ENCODE results near the gene TPX2. TPM values are rescaled to one million over a fixed set of nuclear protein-coding genes. Genes with fewer than 3 reads are reported as not detected.

Gene TPX2
- total and polyA plus RNA-seq, 2 donors from 2014 or later, result 0.47 to 1.4 TPM

DNA sequence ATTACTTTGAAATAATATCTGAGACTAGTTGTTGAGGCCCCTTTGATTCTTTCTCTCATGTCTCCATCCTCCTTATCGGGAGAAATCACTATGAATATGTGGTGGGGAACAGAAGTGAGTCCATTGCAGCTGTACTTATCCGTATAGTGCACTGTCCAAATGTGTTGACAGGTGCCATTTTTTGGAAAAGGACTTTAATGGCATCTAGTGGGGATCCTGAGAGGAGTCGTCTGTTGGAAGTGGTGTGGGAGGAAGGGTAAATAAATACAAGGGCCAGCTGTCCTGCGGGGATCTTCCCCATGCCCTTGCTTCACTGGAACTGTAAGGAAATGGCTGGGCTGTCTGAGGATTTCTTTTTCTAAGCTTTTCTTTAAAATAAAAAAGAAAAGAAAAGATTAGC is 19.4 kb downstream of the TPX2 start:
- intact Hi-C loops (cut with DNase I), result no loop called here
- Histone ChIP-seq H3K27ac (ENCODE audit: low read depth in 2 of 2, low read length in 2 of 2) (no peak overlapping the region), H3K36me3 (ENCODE audit: control insufficient read depth in 2 of 3, insufficient read depth in 3 of 3, low read length in 3 of 3) (no peaks in the 10 kb centered on the region), H3K9ac (ENCODE audit: low read length in 3 of 3) (no peak overlapping the region), H3K4me1 (ENCODE audit: control insufficient read depth in 2 of 3, insufficient read depth in 2 of 3, low read depth in 1 of 3, low read length in 3 of 3) (no peaks in the 10 kb centered on the region), H3K4me3 (ENCODE audit: low read length in 3 of 3) (no peak overlapping the region), H3K9me3 (ENCODE audit: control insufficient read depth in 2 of 3, insufficient read depth in 1 of 3, low read length in 3 of 3) (no peaks in the 10 kb centered on the region), H3K27me3 (ENCODE audit: control insufficient read depth, insufficient read depth, low read length) (no peaks in the 10 kb centered on the region)
- DNase-seq, result peak in 3 of 5 donors; percentile 13 to 57 (median 38)
- FAIRE-seq, result no peak
- TF ChIP-seq, protein P1, sequence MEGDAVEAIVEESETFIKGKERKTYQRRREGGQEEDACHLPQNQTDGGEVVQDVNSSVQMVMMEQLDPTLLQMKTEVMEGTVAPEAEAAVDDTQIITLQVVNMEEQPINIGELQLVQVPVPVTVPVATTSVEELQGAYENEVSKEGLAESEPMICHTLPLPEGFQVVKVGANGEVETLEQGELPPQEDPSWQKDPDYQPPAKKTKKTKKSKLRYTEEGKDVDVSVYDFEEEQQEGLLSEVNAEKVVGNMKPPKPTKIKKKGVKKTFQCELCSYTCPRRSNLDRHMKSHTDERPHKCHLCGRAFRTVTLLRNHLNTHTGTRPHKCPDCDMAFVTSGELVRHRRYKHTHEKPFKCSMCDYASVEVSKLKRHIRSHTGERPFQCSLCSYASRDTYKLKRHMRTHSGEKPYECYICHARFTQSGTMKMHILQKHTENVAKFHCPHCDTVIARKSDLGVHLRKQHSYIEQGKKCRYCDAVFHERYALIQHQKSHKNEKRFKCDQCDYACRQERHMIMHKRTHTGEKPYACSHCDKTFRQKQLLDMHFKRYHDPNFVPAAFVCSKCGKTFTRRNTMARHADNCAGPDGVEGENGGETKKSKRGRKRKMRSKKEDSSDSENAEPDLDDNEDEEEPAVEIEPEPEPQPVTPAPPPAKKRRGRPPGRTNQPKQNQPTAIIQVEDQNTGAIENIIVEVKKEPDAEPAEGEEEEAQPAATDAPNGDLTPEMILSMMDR (IDR thresholded peaks at IDR 0.05; ENCODE audit: borderline replicate concordance, extremely low read depth, insufficient read depth), result no peak

DNA sequence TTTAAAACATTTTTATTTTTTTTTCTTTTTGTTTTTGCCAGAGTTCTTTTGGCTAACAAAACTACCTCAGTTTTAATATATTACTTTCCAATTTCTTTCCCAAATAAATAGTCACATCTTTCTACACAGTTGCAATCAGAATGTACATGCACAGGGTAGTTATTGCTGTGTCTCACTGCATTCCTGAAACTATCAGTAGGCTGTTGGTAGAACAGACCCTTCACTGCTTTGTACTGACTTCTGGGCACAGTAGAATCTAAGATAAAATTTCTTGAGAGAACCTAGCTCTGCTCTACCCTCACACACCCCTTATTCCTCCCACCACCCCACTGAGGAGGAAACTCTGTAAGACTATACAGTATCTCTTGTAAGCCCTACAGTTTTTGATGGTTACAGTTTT is 19.9 kb downstream of the TPX2 start:
- Histone ChIP-seq H3K27ac (ENCODE audit: low read depth in 2 of 2, low read length in 2 of 2) (no peak overlapping the region), H3K27me3 (ENCODE audit: control insufficient read depth, insufficient read depth, low read length) (no peaks in the 10 kb centered on the region), H3K4me1 (ENCODE audit: control insufficient read depth in 2 of 3, insufficient read depth in 2 of 3, low read depth in 1 of 3, low read length in 3 of 3) (no peaks in the 10 kb centered on the region), H3K9ac (ENCODE audit: low read length in 3 of 3) (no peak overlapping the region), H3K9me3 (ENCODE audit: control insufficient read depth in 2 of 3, insufficient read depth in 1 of 3, low read length in 3 of 3) (no peaks in the 10 kb centered on the region), H3K4me3 (ENCODE audit: low read length in 3 of 3) (no peak overlapping the region), H3K36me3 (ENCODE audit: control insufficient read depth in 2 of 3, insufficient read depth in 3 of 3, low read length in 3 of 3) (no peaks in the 10 kb centered on the region)
- TF ChIP-seq, protein P1 (IDR thresholded peaks at IDR 0.05; ENCODE audit: borderline replicate concordance, extremely low read depth, insufficient read depth), result no peak
- DNase-seq (no peak), FAIRE-seq (no peak)
- intact Hi-C loops (cut with DNase I), result no loop called here

DNA sequence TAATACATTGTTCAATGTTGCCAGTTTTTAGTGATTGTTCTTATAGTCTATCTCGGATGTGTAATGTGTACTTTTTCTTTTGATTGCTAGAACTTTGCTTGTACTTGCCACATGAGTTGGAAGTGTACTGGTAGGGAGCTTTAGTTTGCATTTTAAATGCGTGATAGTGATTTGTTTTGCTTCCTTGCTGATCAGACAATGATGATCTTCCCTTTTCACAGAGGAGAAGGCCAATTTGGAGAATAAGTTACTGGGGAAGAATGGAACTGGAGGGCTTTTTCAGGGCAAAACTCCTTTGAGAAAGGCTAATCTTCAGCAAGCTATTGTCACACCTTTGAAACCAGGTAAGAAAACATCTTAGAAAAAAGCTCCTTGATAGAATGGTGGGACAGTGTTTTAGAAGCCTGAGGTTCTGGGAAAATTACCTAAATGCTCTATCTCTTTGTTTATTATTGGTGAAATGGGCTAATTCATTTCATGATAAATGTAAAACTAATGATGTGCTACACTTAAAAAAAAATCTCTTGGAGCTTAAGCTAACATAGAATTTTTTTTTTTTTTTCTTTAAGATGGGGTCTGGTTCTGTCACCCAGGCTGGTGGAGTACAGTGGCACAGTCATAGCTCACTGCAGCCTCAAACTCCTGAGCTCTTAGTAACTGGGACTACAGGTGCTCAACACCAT is 20.9 kb downstream of the TPX2 start:
- intact Hi-C loops (cut with DNase I), result no loop called here

More for the DNA sequence above, 20.9 kb downstream of the TPX2 start:
- H3K27ac ChIP-seq (ENCODE audit: low read depth in 2 of 2, low read length in 2 of 2), result no peak overlapping the region
- no peak for FAIRE-seq
- H3K36me3 ChIP-seq (ENCODE audit: control insufficient read depth in 2 of 3, insufficient read depth in 3 of 3, low read length in 3 of 3), result no peaks in the 10 kb centered on the region
- H3K9ac ChIP-seq (ENCODE audit: low read length in 3 of 3), result no peak overlapping the region
- H3K27me3 ChIP-seq (ENCODE audit: control insufficient read depth, insufficient read depth, low read length), result no peaks in the 10 kb centered on the region
- no peaks in the 10 kb centered on the region for H3K9me3 ChIP-seq (ENCODE audit: control insufficient read depth in 2 of 3, insufficient read depth in 1 of 3, low read length in 3 of 3)
- DNase-seq, result no peak
- H3K4me3 ChIP-seq (ENCODE audit: low read length in 3 of 3), result no peak overlapping the region
- H3K4me1 ChIP-seq (ENCODE audit: control insufficient read depth in 2 of 3, insufficient read depth in 2 of 3, low read depth in 1 of 3, low read length in 3 of 3), result no peaks in the 10 kb centered on the region
- TF ChIP-seq, protein P1 (IDR thresholded peaks at IDR 0.05; ENCODE audit: borderline replicate concordance, extremely low read depth, insufficient read depth), result no peak

Measured in kidney (tissue), 14 donors.